HepG2 (cell line): ENCODE measurements around the gene SNIP1. TPM values are rescaled to one million over a fixed set of nuclear protein-coding genes. Genes with fewer than 3 reads are reported as not detected.

Experiments
- ATAC-seq: fragments of 200-7000 bp; cut with Tn5 transposase; 3 replicates; pipeline ENCODE4 v1.9.1; 2020; ENCODE audit warnings: mild to moderate bottlenecking, moderate library complexity
- BruUV-seq: library from RNA; stranded (reverse); fragments of 400-500 nt; replicated peaks from 2 replicates; lab custom pipeline; 2021; lab: Mats Ljungman, UMichigan
- CTCF ChIA-PET: fragments of 300-600 bp; formaldehyde crosslinking; extraction: SDS; loops from one replicate; lab custom pipeline; 2021; ENCODE audit warnings: low total read pairs, inconsistent platforms, low intra/inter-chr PET ratio; lab: Yijun Ruan, JAX
- POLR2A ChIA-PET: fragments of 350-600 bp; sonication (Branson Sonifier 250); formaldehyde crosslinking; loops from one replicate; lab custom pipeline; 2020; ENCODE audit warnings: antibody characterized with exemption, inconsistent platforms; lab: Yijun Ruan, JAX
- DNase-seq: peaks from one replicate; pipeline ENCODE4 v3.0.0-alpha.2; 2015; ENCODE audit warnings: low spot score
- FAIRE-seq: peaks from 3 replicates; lab custom pipeline; 2011; peaks lifted over from hg19 to GRCh38; lab: Jason Lieb, UNC
- H2AFZ ChIP-seq: one replicate; pipeline ENCODE4 v1.6.1; 2011; ENCODE audit warnings: low read length, inconsistent platforms
- H3K27ac ChIP-seq: fragments of 300-600 bp; 3 replicates; pipeline ENCODE4 v1.8.0; 2011; ENCODE audit warnings: mixed run types, mild to moderate bottlenecking, mixed read lengths, low read length, inconsistent platforms; ENCODE audit not compliant: insufficient read depth; ENCODE audit errors: extremely low read length
- H3K27me3 ChIP-seq, 2 experiments: fragments of 200-600 bp in 1 of 2; 2 replicates in 1 of 2; 3 replicates in 1 of 2; pipeline versions ENCODE4 v1.6.0 to v1.8.0; 2011; ENCODE audit warnings: low read length in 2 of 2, mild to moderate bottlenecking in 2 of 2, moderate library complexity in 2 of 2, inconsistent platforms in 1 of 2; ENCODE audit not compliant: insufficient read depth in 2 of 2, control insufficient read depth in 1 of 2
- H3K36me3 ChIP-seq, 2 experiments: fragments of 200-600 bp in 1 of 2; replicated peaks in 1 of 2; 2 replicates in 1 of 2; 3 replicates in 1 of 2; pipeline versions ENCODE4 v1.5.1 to v1.8.0; 2011; ENCODE audit warnings: low read length in 2 of 2, inconsistent platforms in 1 of 2; ENCODE audit not compliant: insufficient read depth in 2 of 2, control insufficient read depth in 1 of 2
- H3K4me1 ChIP-seq: 2 replicates; pipeline ENCODE4 v1.5.1; 2012; ENCODE audit warnings: low read length, inconsistent platforms; ENCODE audit not compliant: insufficient read depth
- H3K4me2 ChIP-seq: 2 replicates; pipeline ENCODE4 v1.6.0; 2011; ENCODE audit warnings: low read depth, low read length, inconsistent platforms
- H3K4me3 ChIP-seq, 3 experiments: fragments of 200-600 bp in 1 of 3; sonication (generic), shearing (Covaris generic) in 1 of 3; replicated peaks in 1 of 3; 2 replicates each; pipeline ENCODE4 v1.5.1; 2011 to 2016; ENCODE audit warnings: low read length in 3 of 3, inconsistent platforms in 2 of 3, low read depth in 2 of 3, mild to moderate bottlenecking in 2 of 3, control low read depth in 1 of 3, mixed read lengths in 1 of 3; ENCODE audit not compliant: insufficient read depth in 1 of 3
- H3K79me2 ChIP-seq: one replicate; pipeline ENCODE4 v1.6.1; 2011; ENCODE audit warnings: low read length, inconsistent platforms; ENCODE audit not compliant: insufficient read depth
- H3K9ac ChIP-seq: 2 replicates; pipeline ENCODE4 v1.6.0; 2011; ENCODE audit warnings: mild to moderate bottlenecking, low read depth, low read length, inconsistent platforms; ENCODE audit not compliant: insufficient read depth
- H3K9me3 ChIP-seq: 2 replicates; pipeline ENCODE4 v1.5.1; 2012; ENCODE audit warnings: mild to moderate bottlenecking, low read length
- H4K20me1 ChIP-seq: 2 replicates; pipeline ENCODE4 v1.6.0; 2011; ENCODE audit warnings: inconsistent platforms, mild to moderate bottlenecking, low read length, moderate library complexity; ENCODE audit not compliant: insufficient read depth
- FOXK2 ChIP-seq: fragments of 450-650 bp; IDR thresholded peaks from 2 replicates; pipeline ENCODE4 v1.6.1; 2016
- GTF2F1 ChIP-seq: fragments of 150-350 bp; IDR thresholded peaks from 2 replicates; pipeline ENCODE4 v1.6.1; 2014; ENCODE audit warnings: low read length
- LCORL ChIP-seq, 2 experiments: fragments of 450-650 bp in 1 of 2; sonication (generic) in 1 of 2; formaldehyde crosslinking in 1 of 2; IDR thresholded peaks; 2 replicates each; pipeline versions ENCODE4 v1.5.0 to v1.6.1; 2017 to 2020; ENCODE audit warnings: antibody characterized with exemption in 1 of 2, missing genetic modification reagents in 1 of 2
- MEF2D ChIP-seq: sonication (generic); formaldehyde crosslinking; IDR thresholded peaks from 2 replicates; pipeline ENCODE4 v1.5.1; 2020; ENCODE audit warnings: mild to moderate bottlenecking, missing genetic modification reagents
- NPAS2 ChIP-seq: sonication (generic); formaldehyde crosslinking; IDR thresholded peaks from 2 replicates; pipeline ENCODE4 v1.8.0; 2022; ENCODE audit warnings: mild to moderate bottlenecking, missing genetic modification reagents, borderline replicate concordance
- RFX1 ChIP-seq: fragments of 450-650 bp; IDR thresholded peaks from 2 replicates; pipeline ENCODE4 v1.6.1; 2017
- SMC3 ChIP-seq: IDR thresholded peaks from 2 replicates; pipeline ENCODE4 v1.6.1; 2011; ENCODE audit warnings: low read length, improper control_type of control experiment
- SNRNP70 ChIP-seq: fragments of 200-400 bp; formaldehyde crosslinking; IDR thresholded peaks from 2 replicates; pipeline ENCODE4 v1.6.1; 2017; ENCODE audit warnings: mild to moderate bottlenecking, low read depth, low read length, moderate library complexity
- THAP11 ChIP-seq: IDR thresholded peaks from 2 replicates; pipeline ENCODE4 v1.6.1; 2016; ENCODE audit warnings: missing biosample characterization, missing genetic modification reagents
- WIZ ChIP-seq: sonication (generic); formaldehyde crosslinking; IDR thresholded peaks from 2 replicates; pipeline ENCODE4 v1.5.1; 2020; ENCODE audit warnings: mild to moderate bottlenecking, missing genetic modification reagents
- ZFP41 ChIP-seq: sonication (generic); formaldehyde crosslinking; IDR thresholded peaks from 2 replicates; pipeline ENCODE4 v1.4.0; 2020; ENCODE audit warnings: mild to moderate bottlenecking, missing genetic modification reagents, borderline replicate concordance
- ZNF180 ChIP-seq: sonication (generic); formaldehyde crosslinking; IDR thresholded peaks from 2 replicates; pipeline ENCODE4 v1.4.0; 2020; ENCODE audit warnings: low read depth, missing genetic modification reagents, borderline replicate concordance
- ZNF3 ChIP-seq: IDR thresholded peaks from 2 replicates; pipeline ENCODE4 v1.7.0; 2017; ENCODE audit warnings: inconsistent platforms
- ZNF607 ChIP-seq: sonication (generic); formaldehyde crosslinking; IDR thresholded peaks from 2 replicates; pipeline ENCODE4 v1.5.1; 2020; ENCODE audit warnings: missing genetic modification reagents, mild to moderate bottlenecking, borderline replicate concordance
- ZNF703 ChIP-seq: sonication (generic); formaldehyde crosslinking; IDR thresholded peaks from 2 replicates; pipeline ENCODE4 v1.5.1; 2020; ENCODE audit warnings: missing genetic modification reagents, mild to moderate bottlenecking, moderate library complexity, borderline replicate concordance
- WGBS: methylation state at CpG from one replicate; pipeline ENCODE4 v1.1.6; 2017; ENCODE audit warnings: low lambda C conversion rate; 5-methylcytosine and 5-hydroxymethylcytosine counted together
- in situ Hi-C: cut with HindIII; loops from 2 replicates; pipeline ENCODE4 v1.10.0; 2017; ENCODE audit warnings: low pct_unique_long_range_greater_than_20kb; ENCODE audit not compliant: extremely low pct_ligation_motif_present
- intact Hi-C: fragments of 100-400 bp; cut with micrococcal nuclease; formaldehyde crosslinking; loops from one replicate; pipeline ENCODE4 v1.10.0; 2022; ENCODE audit not compliant: unreplicated experiment
- polyA plus RNA-seq, 8 experiments: library from polyadenylated mRNA; depleted of rRNA in 3 of 8; stranded (reverse) in 7 of 8; unstranded in 1 of 8; fragments of >200 nt; fragmentation: Illumina TruSeq in 4 of 8; extraction: Trizol in 4 of 8; gene quantifications; 2 replicates each; pipeline versions ENCODE4 v1.2.1 to v1.2.3, GENCODE V29; 2011 to 2016; ENCODE audit warnings: low read depth in 4 of 8, missing spikeins in 1 of 8, mixed read lengths in 1 of 8; ENCODE audit not compliant: insufficient read depth in 1 of 8
- total RNA-seq, 5 experiments: library from RNA; depleted of rRNA; stranded (reverse); fragments of >200 nt; fragmentation: Illumina TruSeq; extraction: Trizol; gene quantifications; 2 replicates each; pipeline ENCODE4 v1.2.3, GENCODE V29; 2016; ENCODE audit warnings: low read depth in 1 of 5
- TF ChIP-seq, protein P1 (sequence below): sonication (generic); formaldehyde crosslinking; IDR thresholded peaks from 2 replicates; pipeline ENCODE4 v1.8.1; 2023; ENCODE audit warnings: missing genetic modification reagents, inconsistent platforms, borderline replicate concordance

Gene SNIP1
- total and polyA plus RNA-seq, 2 of the 13 experiments (the other 11 are each of a cell fraction or from before 2014, with no cell fraction given): 5.5 to 11.2 TPM

DNA sequence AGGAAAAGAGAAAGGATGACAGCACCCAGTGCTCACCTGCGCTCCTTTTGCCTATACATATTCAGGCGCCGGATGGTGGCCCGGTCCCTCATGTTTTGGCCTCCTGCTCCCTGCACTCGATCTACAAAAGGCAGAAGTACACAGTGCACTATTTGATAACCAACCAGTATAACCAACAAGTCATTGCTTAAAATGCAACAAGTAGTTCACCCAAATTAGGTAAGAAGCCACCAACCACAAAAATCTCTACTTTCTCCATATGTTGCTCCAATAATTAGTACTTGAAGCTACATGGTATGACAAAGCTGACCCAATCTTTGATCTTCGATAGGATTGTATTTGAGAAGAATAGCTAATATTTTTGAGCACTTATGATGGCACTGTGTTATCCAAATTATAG, 39.6 kb upstream of the SNIP1 start:
- no peaks in the 10 kb centered on the region for H3K9me3 ChIP-seq
- H3K9ac ChIP-seq: no peak overlapping the region
- peak overlapping the region; percentile 85 for H3K4me2 ChIP-seq
- no peak overlapping the region for H2AFZ ChIP-seq
- no peak for DNase-seq
- ChIA-PET CTCF (no interaction called here), POLR2A (no interaction called here)
- no peak for ATAC-seq
- peaks cover 25% of the 10 kb centered on the region for H3K4me1 ChIP-seq
- peaks cover 32% of the 10 kb centered on the region for H3K79me2 ChIP-seq
- intact Hi-C loops (no loop called here), in situ Hi-C loops (no loop called here)
- 100% methylated on average over 6 of the region's 6 CpGs for WGBS
- H3K4me3 ChIP-seq: peak overlapping the region in 2 of 3 experiments; percentile 87 to 90; a peak in 3 of 6 replicates
- TF ChIP-seq SMC3 (no peak), ZNF3 (CRISPR knock-in tag) (no peak)
- TF ChIP-seq, protein P1, sequence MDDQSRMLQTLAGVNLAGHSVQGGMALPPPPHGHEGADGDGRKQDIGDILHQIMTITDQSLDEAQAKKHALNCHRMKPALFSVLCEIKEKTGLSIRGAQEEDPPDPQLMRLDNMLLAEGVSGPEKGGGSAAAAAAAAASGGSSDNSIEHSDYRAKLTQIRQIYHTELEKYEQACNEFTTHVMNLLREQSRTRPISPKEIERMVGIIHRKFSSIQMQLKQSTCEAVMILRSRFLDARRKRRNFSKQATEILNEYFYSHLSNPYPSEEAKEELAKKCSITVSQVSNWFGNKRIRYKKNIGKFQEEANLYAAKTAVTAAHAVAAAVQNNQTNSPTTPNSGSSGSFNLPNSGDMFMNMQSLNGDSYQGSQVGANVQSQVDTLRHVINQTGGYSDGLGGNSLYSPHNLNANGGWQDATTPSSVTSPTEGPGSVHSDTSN (CRISPR knock-in tag): no peak
- FAIRE-seq: no peak
- peaks cover 5% of the 10 kb centered on the region; the same call in 1 of the 2 replicates for H4K20me1 ChIP-seq
- peaks cover 0 to 6% of the 10 kb centered on the region in 2 experiments; a peak in 2 of 5 replicates for H3K27me3 ChIP-seq
- no peak overlapping the region for H3K27ac ChIP-seq
- peaks cover 14 to 41% of the 10 kb centered on the region in 2 experiments for H3K36me3 ChIP-seq
- no TSS peak for BruUV-seq

DNA sequence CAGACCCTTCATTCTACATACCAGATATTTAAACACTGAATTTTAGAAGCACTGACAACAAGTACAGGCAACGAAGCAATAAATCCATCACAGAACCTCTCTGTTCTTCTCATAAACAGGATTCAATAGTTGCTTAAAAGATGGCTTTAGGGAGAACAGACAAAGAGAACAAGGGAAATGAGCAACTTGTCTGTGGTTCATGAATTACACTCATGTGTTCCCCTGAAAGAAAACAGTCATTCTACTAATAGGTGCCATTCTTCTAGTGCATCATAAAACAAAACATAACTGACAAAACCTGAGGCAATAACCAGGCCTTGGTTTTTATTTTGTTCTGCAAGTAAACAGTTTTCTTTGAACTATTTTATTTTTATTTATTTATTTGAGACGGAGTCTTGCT, 34.8 kb upstream of the SNIP1 start:
- Histone ChIP-seq H3K79me2 (peaks cover 14% of the 10 kb centered on the region), H3K4me3 (no peak overlapping the region), H3K9me3 (no peaks in the 10 kb centered on the region), H3K9ac (no peak overlapping the region), H4K20me1 (no peaks in the 10 kb centered on the region; the same call in 1 of the 2 replicates), H3K27me3 (no peaks in the 10 kb centered on the region), H3K36me3 (peaks cover 22 to 79% of the 10 kb centered on the region in 2 experiments), H3K4me1 (peaks cover 10% of the 10 kb centered on the region), H3K4me2 (no peak overlapping the region), H2AFZ (no peak overlapping the region), H3K27ac (no peak overlapping the region)
- no peak for TF ChIP-seq GTF2F1
- no peak for TF ChIP-seq LCORL (IDR thresholded peaks at IDR 0.05)
- no peak for TF ChIP-seq LCORL (CRISPR knock-in tag; IDR thresholded peaks at IDR 0.05)
- no peak for TF ChIP-seq NPAS2 (CRISPR knock-in tag)
- no peak for TF ChIP-seq SNRNP70
- no peak for TF ChIP-seq ZNF180 (CRISPR knock-in tag)
- TF ChIP-seq THAP11: no peak
- no peak for TF ChIP-seq RFX1
- no peak for TF ChIP-seq ZNF607
- TF ChIP-seq ZFP41 (CRISPR knock-in tag): no peak
- no peak for TF ChIP-seq ZNF703 (CRISPR knock-in tag)
- TF ChIP-seq WIZ (CRISPR knock-in tag): no peak
- TF ChIP-seq MEF2D (CRISPR knock-in tag): no peak
- TF ChIP-seq FOXK2: no peak
- DNase-seq (no peak), FAIRE-seq (no peak), ATAC-seq (no peak)
- in situ Hi-C loops: no loop called here
- WGBS: 94% methylated on average over 2 of the region's 2 CpGs
- ChIA-PET CTCF (no interaction called here), POLR2A (no interaction called here)
- no TSS peak for BruUV-seq
- intact Hi-C loops: no loop called here
